ENCODE data around the gene MYO5C. TPM values are rescaled to one million over a fixed set of nuclear protein-coding genes. Genes with fewer than 3 reads are reported as not detected.

The MYO5C gene
- total RNA-seq: 3.4 TPM
- long read RNA-seq, partial matches to known transcripts: 1 of 1 reads
- long read RNA-seq, other reads (novel, unspliced or antisense): 0 of 1 reads

- DNase-seq (ENCODE audit: missing footprints): peak; percentile 88
- intact Hi-C loops (cut with DNase I): loop anchor here (5.0 kb wide), 1 partner anchor 33 kb away; no protein-coding TSS in a partner anchor
- ATAC-seq: peak; percentile 88
Measured at GRCh38 chr15:52295421-52296001, at the start of gene MYO5C. Gene MYO5C (minus strand): TSS chr15:52295804. CDS start chr15:52295636, 168 bp downstream.

- peak; percentile 88 for ATAC-seq
- intact Hi-C loops (cut with DNase I): no loop called here
- DNase-seq (ENCODE audit: missing footprints): no peak
Measured at GRCh38 chr15:52344592-52344991, 49.0 kb upstream of the MYO5C start.

- DNase-seq (ENCODE audit: missing footprints) (no peak), ATAC-seq (no peak)
- intact Hi-C loops (cut with DNase I): no loop called here
Measured at GRCh38 chr15:52343831-52344230, 48.2 kb upstream of the MYO5C start.

GRCh38 chr15:52340093-52340492 is 44.5 kb upstream of the MYO5C start:
- DNase-seq (ENCODE audit: missing footprints) (no peak), ATAC-seq (no peak)
- intact Hi-C loops (cut with DNase I): no loop called here

- DNase-seq (ENCODE audit: missing footprints): no peak
- no peak for ATAC-seq
- intact Hi-C loops (cut with DNase I): no loop called here
Measured at GRCh38 chr15:52338891-52339290, 43.3 kb upstream of the MYO5C start.

- intact Hi-C loops (cut with DNase I): no loop called here
- DNase-seq (ENCODE audit: missing footprints): no peak
- ATAC-seq: no peak
Measured at GRCh38 chr15:52338058-52338457, 42.5 kb upstream of the MYO5C start.

GRCh38 chr15:52337198-52337853 is 41.7 kb upstream of the MYO5C start:
- DNase-seq (ENCODE audit: missing footprints) (no peak), ATAC-seq (no peak)
- intact Hi-C loops (cut with DNase I): no loop called here

- ATAC-seq: no peak
- no peak for DNase-seq (ENCODE audit: missing footprints)
- intact Hi-C loops (cut with DNase I): no loop called here
Measured at GRCh38 chr15:52336529-52336928, 40.9 kb upstream of the MYO5C start.

GRCh38 chr15:52334491-52335160 is 39.0 kb upstream of the MYO5C start:
- ATAC-seq (no peak), DNase-seq (ENCODE audit: missing footprints) (no peak)
- intact Hi-C loops (cut with DNase I): loop anchor here (5.0 kb wide), 3 partner anchors 128 to 398 kb away; partner anchors contain the start of gene MYO5A

GRCh38 chr15:52331490-52332240 is 36.1 kb upstream of the MYO5C start:
- intact Hi-C loops (cut with DNase I): loop anchor here (2.0 to 5.0 kb wide), 4 partner anchors 81 to 401 kb away; partner anchors contain the start of gene MYO5A
- ATAC-seq (peak; percentile 59), DNase-seq (ENCODE audit: missing footprints) (no peak)

GRCh38 chr15:52329987-52330386 is 34.4 kb upstream of the MYO5C start:
- intact Hi-C loops (cut with DNase I): loop anchor here (5.0 kb wide), 3 partner anchors 132 to 402 kb away; partner anchors contain the start of gene MYO5A
- DNase-seq (ENCODE audit: missing footprints) (no peak), ATAC-seq (no peak)

- intact Hi-C loops (cut with DNase I): no loop called here
- DNase-seq (ENCODE audit: missing footprints): no peak
- ATAC-seq: no peak
Measured at GRCh38 chr15:52329150-52329549, 33.5 kb upstream of the MYO5C start.

GRCh38 chr15:52328680-52329079 is 33.1 kb upstream of the MYO5C start:
- no peak for DNase-seq (ENCODE audit: missing footprints)
- no peak for ATAC-seq
- intact Hi-C loops (cut with DNase I): no loop called here

GRCh38 chr15:52326756-52327155 is 31.2 kb upstream of the MYO5C start:
- DNase-seq (ENCODE audit: missing footprints) (no peak), ATAC-seq (no peak)
- intact Hi-C loops (cut with DNase I): no loop called here

GRCh38 chr15:52324109-52324508 is 28.5 kb upstream of the MYO5C start:
- intact Hi-C loops (cut with DNase I): no loop called here
- DNase-seq (ENCODE audit: missing footprints) (no peak), ATAC-seq (no peak)

GRCh38 chr15:52318729-52319500 is 23.3 kb upstream of the MYO5C start:
- ATAC-seq (peak; percentile 87), DNase-seq (ENCODE audit: missing footprints) (peak; percentile 78)
- intact Hi-C loops (cut with DNase I): loop anchor here (5.0 kb wide), 1 partner anchor 62 kb away; no protein-coding TSS in a partner anchor

GRCh38 chr15:52317688-52318087 is 22.1 kb upstream of the MYO5C start:
- no peak for DNase-seq (ENCODE audit: missing footprints)
- intact Hi-C loops (cut with DNase I): loop anchor here (5.0 kb wide), 1 partner anchor 60 kb away; no protein-coding TSS in a partner anchor
- ATAC-seq: no peak

- intact Hi-C loops (cut with DNase I): loop anchor here (5.0 kb wide), 1 partner anchor 60 kb away; no protein-coding TSS in a partner anchor
- DNase-seq (ENCODE audit: missing footprints): no peak
- ATAC-seq: no peak
Measured at GRCh38 chr15:52317022-52317421, 21.4 kb upstream of the MYO5C start.
